Measurements from ENCODE around the gene OBSL1.

DNA sequence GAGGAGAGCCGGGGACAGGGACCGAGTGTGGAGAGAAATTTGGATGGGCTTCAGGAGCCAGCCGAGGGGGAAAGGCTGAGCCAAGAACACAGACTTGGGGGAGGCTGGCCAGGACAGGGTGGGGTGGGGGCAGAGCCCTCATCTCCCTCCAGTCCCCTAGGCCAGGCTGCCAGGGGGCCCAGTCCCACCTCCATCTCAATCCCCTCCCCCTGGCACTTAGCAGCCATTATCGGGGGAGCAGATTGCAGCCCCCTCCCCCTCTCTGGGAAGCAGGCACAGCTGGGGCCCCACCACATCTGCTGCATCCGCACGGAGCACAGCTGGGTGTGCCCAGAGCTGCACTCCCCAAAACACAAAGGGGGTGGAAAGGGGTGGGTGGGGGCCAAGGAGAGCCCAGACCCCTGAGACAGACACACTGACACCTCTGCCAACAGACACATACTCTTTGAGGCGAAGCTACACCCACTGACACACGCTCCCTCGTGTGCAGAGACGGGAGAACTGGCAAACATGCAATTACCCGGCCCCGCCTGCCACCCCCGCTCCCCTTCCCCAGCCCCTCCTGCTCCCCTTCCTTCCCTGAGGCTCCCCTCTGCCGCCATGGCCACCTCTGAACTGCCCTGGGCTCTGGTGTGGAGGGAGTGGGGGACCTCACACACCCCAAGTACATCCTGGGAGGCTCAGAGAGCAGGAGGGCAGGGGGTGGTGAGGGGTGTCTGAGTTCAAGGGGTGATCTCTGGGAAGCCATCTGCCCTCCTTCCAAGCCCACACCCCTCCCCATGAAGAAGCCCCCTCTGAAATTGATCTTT, 62.2 kb downstream of the OBSL1 start:
- TF ChIP-seq TAF1 (IDR thresholded peaks at IDR 0.05; ENCODE audit: low read depth, low read length) (no peak), POLR2A (IDR thresholded peaks at IDR 0.05; ENCODE audit: low read depth, low read length) (no peak), POU2F2 (IDR thresholded peaks at IDR 0.05; ENCODE audit: low read depth, low read length) (no peak), POLR2AphosphoS5 (IDR thresholded peaks at IDR 0.05; ENCODE audit: low read depth, low read length) (no peak)

All from GM12891 (cell line).